K562 (cell line): Measurements from ENCODE around the gene BEX3. TPM values are rescaled to one million over a fixed set of nuclear protein-coding genes. Genes with fewer than 3 reads are reported as not detected.

Source experiments
- BMI1 ChIP-seq: fragments of 150-350 bp; IDR thresholded peaks from 2 replicates; pipeline ENCODE4 v1.6.1; 2014; ENCODE audit warnings: low read length
- C11orf30 ChIP-seq: fragments of 450-650 bp; IDR thresholded peaks from 2 replicates; pipeline ENCODE4 v1.6.1; 2016; ENCODE audit warnings: low read depth, mild to moderate bottlenecking
- CBFA2T3 ChIP-seq: fragments of 450-650 bp; IDR thresholded peaks from 2 replicates; pipeline ENCODE4 v1.6.1; 2017
- CHCHD3 ChIP-seq: fragments of 250-450 bp; sonication (Bioruptor Pico); IDR thresholded peaks from 2 replicates; pipeline ENCODE4 v2.1.2; 2022; ENCODE audit warnings: mild to moderate bottlenecking
- CREM ChIP-seq: IDR thresholded peaks from 2 replicates; pipeline ENCODE4 v1.6.1; 2014; ENCODE audit warnings: antibody characterized with exemption, low read depth
- CUX1 ChIP-seq: fragments of 200-800 bp; sonication (Bioruptor generic); IDR thresholded peaks from 2 replicates; pipeline ENCODE4 v1.6.1; 2016; ENCODE audit warnings: missing genetic modification characterization, missing compliant biosample characterization
- FOXA1 ChIP-seq: fragments of 450-650 bp; IDR thresholded peaks from 2 replicates; pipeline ENCODE4 v1.6.1; 2016; ENCODE audit warnings: mild to moderate bottlenecking, borderline replicate concordance
- FOXP1 ChIP-seq: sonication (generic); formaldehyde crosslinking; IDR thresholded peaks from 2 replicates; pipeline ENCODE4 v1.8.0; 2022; ENCODE audit warnings: mild to moderate bottlenecking, missing genetic modification reagents
- HNRNPH1 ChIP-seq: fragments of 200-400 bp; formaldehyde crosslinking; optimal IDR thresholded peaks from 2 replicates; pipeline ENCODE3; 2017; ENCODE audit warnings: low read depth, mild to moderate bottlenecking, low read length, moderate library complexity
- MBD2 ChIP-seq: sonication (generic); IDR thresholded peaks from 2 replicates; pipeline ENCODE4 v1.6.1; 2016; ENCODE audit warnings: low read depth, borderline replicate concordance
- MCM2 ChIP-seq: fragments of 450-650 bp; IDR thresholded peaks from 2 replicates; pipeline ENCODE4 v1.6.1; 2017; ENCODE audit warnings: low read depth, mild to moderate bottlenecking
- NCOA2 ChIP-seq, 2 experiments: fragments of 450-650 bp; IDR thresholded peaks; 2 replicates each; pipeline ENCODE4 v1.6.1; 2018; ENCODE audit warnings: mild to moderate bottlenecking in 2 of 2, moderate library complexity in 1 of 2; ENCODE audit not compliant: partially characterized antibody in 2 of 2
- NFE2 ChIP-seq: IDR thresholded peaks from 2 replicates; pipeline ENCODE4 v1.6.1; 2014; ENCODE audit warnings: antibody characterized with exemption, low read depth
- NFE2L1 ChIP-seq: fragments of 450-650 bp; IDR thresholded peaks from 2 replicates; pipeline ENCODE4 v1.6.1; 2016; ENCODE audit warnings: missing genetic modification characterization, low read depth, mild to moderate bottlenecking, missing compliant biosample characterization, moderate library complexity, borderline replicate concordance
- POLR2AphosphoS2 ChIP-seq: IDR thresholded peaks from 2 replicates; pipeline ENCODE4 v1.6.1; 2012; ENCODE audit warnings: low read length, improper control_type of control experiment
- POLR2B ChIP-seq: fragments of 450-650 bp; IDR thresholded peaks from 2 replicates; pipeline ENCODE4 v1.6.1; 2018; ENCODE audit warnings: low read depth; ENCODE audit not compliant: partially characterized antibody
- RAD21 ChIP-seq, 2 experiments: fragments of 250-450 bp in 1 of 2; fragments of 450-650 bp in 1 of 2; sonication (Bioruptor Pico) in 1 of 2; formaldehyde crosslinking in 1 of 2; IDR thresholded peaks in 1 of 2; conservative IDR thresholded peaks in 1 of 2; 2 replicates each; pipeline versions ENCODE4 v1.4.0 to v1.8.0; 2020 to 2022; ENCODE audit warnings: mild to moderate bottlenecking in 2 of 2, moderate library complexity in 1 of 2
- SP1 ChIP-seq: sonication (generic); formaldehyde crosslinking; IDR thresholded peaks from 2 replicates; pipeline ENCODE4 v1.8.1; 2022; ENCODE audit warnings: mild to moderate bottlenecking, missing genetic modification reagents
- TFAP4 ChIP-seq: sonication (generic); formaldehyde crosslinking; IDR thresholded peaks from 2 replicates; pipeline ENCODE4 v1.8.0; 2022; ENCODE audit warnings: missing genetic modification reagents, mild to moderate bottlenecking, moderate library complexity, borderline replicate concordance
- USF2 ChIP-seq: sonication (generic); formaldehyde crosslinking; IDR thresholded peaks from 2 replicates; pipeline ENCODE4 v1.5.0; 2020; ENCODE audit warnings: missing genetic modification reagents
- ZNF121 ChIP-seq: sonication (generic); formaldehyde crosslinking; conservative IDR thresholded peaks from 2 replicates; pipeline ENCODE4 v1.8.0; 2022; ENCODE audit warnings: missing genetic modification reagents
- ZNF277 ChIP-seq: fragments of 250-450 bp; sonication (Bioruptor Pico); IDR thresholded peaks from 2 replicates; pipeline ENCODE4 v1.8.0; 2022; ENCODE audit warnings: inconsistent platforms, mild to moderate bottlenecking, moderate library complexity, borderline replicate concordance
- polyA plus RNA-seq, 8 experiments: library from polyadenylated mRNA; depleted of rRNA in 4 of 8; stranded (reverse) in 5 of 8; unstranded in 3 of 8; fragments of >200 nt; fragmentation: Nextera tagmentation in 2 of 8; fragmentation: Illumina TruSeq in 1 of 8; extraction: Ambion mirVana in 2 of 8; extraction: Trizol in 1 of 8; gene quantifications; 2 replicates each; pipeline versions ENCODE4 v1.2.1 to v1.2.3, GENCODE V29; 2011 to 2014; ENCODE audit warnings: inconsistent platforms in 1 of 8, missing spikeins in 1 of 8
- total RNA-seq, 7 experiments: library from RNA; depleted of rRNA in 6 of 7; stranded (reverse); fragments of >200 nt in 6 of 7; fragmentation: Illumina TruSeq in 2 of 7; extraction: Trizol in 2 of 7; gene quantifications; 2 replicates each; pipeline versions ENCODE4 v1.2.1 to v1.2.3, GENCODE V29; 2011 to 2021; ENCODE audit warnings: low replicate concordance in 1 of 7

The BEX3 gene
- total and polyA plus RNA-seq, 9 of the 15 experiments (the other 6 are each of a cell fraction or from before 2014, with no cell fraction given), result 0.21 to 0.47 TPM; not detected in 7

- no peak for TF ChIP-seq FOXP1 (CRISPR knock-in tag)
- TF ChIP-seq SP1 (CRISPR knock-in tag), result no peak
- TF ChIP-seq ZNF277 (CRISPR knock-in tag), result no peak
- no peak for TF ChIP-seq MCM2
- no peak for TF ChIP-seq C11orf30
- TF ChIP-seq NCOA2 (IDR thresholded peaks at IDR 0.05; ENCODE audit: partially characterized antibody in 2 of 2), result no peak
- no peak for TF ChIP-seq RAD21 (CRISPR knock-in tag; conservative IDR thresholded peaks at IDR 0.05 in 1 of 2, IDR thresholded peaks at IDR 0.05 in 1 of 2)
- no peak for TF ChIP-seq NFE2L1 (tag)
- TF ChIP-seq CUX1, result no peak
- no peak for TF ChIP-seq POLR2AphosphoS2
- TF ChIP-seq BMI1, result no peak
- no peak for TF ChIP-seq CBFA2T3
- 0 out of 2 replicates have a peak, but pooled peaks have one; percentile 43 for TF ChIP-seq NFE2
- TF ChIP-seq TFAP4 (CRISPR knock-in tag), result no peak
- TF ChIP-seq HNRNPH1, result no peak
- TF ChIP-seq MBD2, result no peak
- TF ChIP-seq ZNF121, result no peak
- TF ChIP-seq POLR2B, result no peak
- no peak for TF ChIP-seq CREM
- TF ChIP-seq USF2 (CRISPR knock-in tag), result no peak
- TF ChIP-seq CHCHD3 (CRISPR knock-in tag), result no peak
- TF ChIP-seq FOXA1, result no peak
Observed at GRCh38 chrX:103398421-103398864, 22.1 kb downstream of the BEX3 start (continued).
